ENCODE measurements around the gene DPM2. TPM values are rescaled to one million over a fixed set of nuclear protein-coding genes. Genes with fewer than 3 reads are reported as not detected.

Gene DPM2
- total RNA-seq, 1 experiment from 2014 or later = 29.5 TPM

- no peak for DNase-seq (ENCODE audit: low read depth)
Measured at GRCh38 chr9:127973169-127974000, 35.7 kb upstream of the DPM2 start.

GRCh38 chr9:127972236-127972871, 34.7 kb upstream of the DPM2 start:
- no peak for DNase-seq (ENCODE audit: low read depth)

- no peak for DNase-seq (ENCODE audit: low read depth)
Measured at GRCh38 chr9:127971357-127972235, 33.9 kb upstream of the DPM2 start.

DNA sequence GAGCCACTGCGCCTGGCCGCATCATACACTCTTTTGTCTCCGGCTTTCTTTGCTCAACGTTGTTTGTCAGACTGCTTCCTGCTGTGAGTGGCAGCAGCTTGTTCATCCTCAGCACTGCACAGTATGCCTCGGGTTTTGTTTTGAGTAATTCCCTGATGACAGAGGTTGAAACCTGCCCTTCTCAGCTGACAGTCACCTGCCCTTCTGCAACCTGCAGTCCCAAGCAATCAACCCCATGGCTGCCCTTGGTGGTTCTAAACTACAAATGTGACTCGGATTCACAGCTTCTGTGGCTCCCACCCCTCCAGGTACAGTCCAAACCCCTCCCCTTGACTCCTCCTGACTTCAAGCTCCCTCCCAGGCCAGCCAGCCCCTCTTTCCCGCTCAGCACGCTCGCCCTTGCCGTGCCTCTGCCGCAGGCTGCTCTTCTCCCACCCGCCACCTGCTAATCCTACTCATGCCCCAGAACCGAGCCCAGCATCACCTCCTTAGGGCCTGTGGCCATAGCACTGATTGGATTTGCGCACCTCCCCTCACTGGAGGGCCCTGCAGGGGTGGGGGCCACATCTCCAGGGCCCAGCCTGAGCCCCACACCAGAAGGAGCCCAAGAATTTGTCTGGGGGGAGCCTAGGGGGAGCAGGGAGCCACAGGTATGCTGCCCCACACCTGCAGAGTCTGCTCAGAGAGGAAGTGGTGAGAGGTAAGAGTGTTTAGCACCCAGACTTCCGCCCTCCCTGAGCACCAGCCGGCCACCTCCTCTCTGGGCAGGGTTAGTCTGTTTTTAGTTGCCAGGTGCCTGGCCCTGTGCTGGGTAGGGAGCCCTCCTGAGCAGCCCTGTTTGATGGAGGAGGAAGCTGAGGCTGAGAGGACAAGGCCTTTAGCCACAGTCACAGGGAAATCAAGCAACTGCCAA, 33.0 kb upstream of the DPM2 start:
- no peak for DNase-seq (ENCODE audit: low read depth)

DNA sequence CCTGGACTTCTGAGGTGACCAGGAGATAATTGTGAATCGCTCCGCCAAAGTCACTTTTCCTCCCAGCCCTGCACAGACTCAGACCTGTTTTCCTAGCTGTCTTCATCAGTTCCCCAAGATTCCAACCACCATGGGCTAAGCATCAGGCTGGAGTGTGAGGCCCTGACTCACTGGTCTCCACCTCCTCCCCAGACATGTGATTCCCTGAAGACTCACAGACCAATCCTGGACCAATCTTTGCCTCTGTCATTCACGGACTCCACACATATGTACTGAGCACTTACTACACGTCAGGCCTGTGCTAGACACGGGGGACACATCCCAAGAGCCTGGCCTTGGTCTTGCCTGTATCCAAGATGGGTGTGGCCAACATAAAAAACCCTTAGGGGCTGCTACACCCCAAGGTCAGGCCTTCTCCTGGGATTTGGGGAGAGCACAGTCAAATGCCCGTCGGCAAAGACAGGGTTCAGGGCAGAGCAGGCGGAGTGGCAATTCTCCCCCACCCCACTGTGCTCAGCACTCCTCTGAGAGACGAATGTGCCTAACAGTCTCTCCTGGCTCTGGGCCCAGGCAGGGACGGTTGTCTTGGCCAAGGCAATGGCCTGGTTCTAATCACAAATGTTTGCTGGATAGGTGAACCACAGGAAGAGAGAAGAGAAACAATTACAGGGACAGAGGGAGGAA, 31.2 kb upstream of the DPM2 start:
- peak; percentile 84 for DNase-seq (ENCODE audit: low read depth)

- DNase-seq (ENCODE audit: low read depth) = peak; percentile 55
Measured at GRCh38 chr9:127968042-127968441, 30.4 kb upstream of the DPM2 start.

- DNase-seq (ENCODE audit: low read depth) = no peak
Measured at GRCh38 chr9:127967151-127967809, 29.6 kb upstream of the DPM2 start.

- no peak for DNase-seq (ENCODE audit: low read depth)
Measured at GRCh38 chr9:127966416-127967150, 28.9 kb upstream of the DPM2 start.

DNA sequence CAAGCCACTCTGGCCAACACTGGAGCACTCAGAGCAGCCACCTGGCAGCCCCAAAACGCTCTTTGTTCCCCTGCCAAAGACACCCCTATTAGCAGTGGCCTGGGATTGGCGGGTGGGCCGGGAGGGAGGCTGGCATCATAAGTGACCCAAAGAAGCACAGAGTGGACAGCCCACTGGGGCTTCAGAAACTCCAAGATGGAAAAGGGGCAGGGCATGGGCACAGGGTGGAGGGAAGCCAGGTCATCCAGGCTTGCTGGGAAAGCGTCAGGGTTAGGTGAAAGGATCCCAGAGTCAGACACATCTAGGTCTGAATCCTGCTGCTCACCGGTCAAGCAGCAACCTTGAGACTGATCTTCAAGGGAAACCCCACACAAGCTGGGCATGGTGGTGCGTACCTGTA, 28.3 kb upstream of the DPM2 start:
- no peak for DNase-seq (ENCODE audit: low read depth)

GRCh38 chr9:127963359-127964064, 25.9 kb upstream of the DPM2 start:
- DNase-seq (ENCODE audit: low read depth) = no peak

DNA sequence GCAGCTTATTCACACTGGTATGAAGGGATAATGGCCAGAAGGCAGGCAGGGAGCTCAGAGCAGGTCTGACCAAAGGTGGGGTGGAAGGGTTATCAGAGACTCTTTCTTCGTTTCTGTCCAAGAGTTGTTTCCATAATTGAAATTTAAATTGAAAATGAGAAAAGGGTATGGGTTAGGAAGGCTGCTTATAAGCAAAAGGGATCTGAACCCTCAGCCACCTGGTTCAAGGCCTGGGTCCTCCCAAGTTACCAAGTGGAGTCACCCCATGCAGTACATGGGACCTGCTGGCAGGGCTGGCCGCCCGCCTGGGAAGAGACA, 25.3 kb upstream of the DPM2 start:
- no peak for DNase-seq (ENCODE audit: low read depth)

DNA sequence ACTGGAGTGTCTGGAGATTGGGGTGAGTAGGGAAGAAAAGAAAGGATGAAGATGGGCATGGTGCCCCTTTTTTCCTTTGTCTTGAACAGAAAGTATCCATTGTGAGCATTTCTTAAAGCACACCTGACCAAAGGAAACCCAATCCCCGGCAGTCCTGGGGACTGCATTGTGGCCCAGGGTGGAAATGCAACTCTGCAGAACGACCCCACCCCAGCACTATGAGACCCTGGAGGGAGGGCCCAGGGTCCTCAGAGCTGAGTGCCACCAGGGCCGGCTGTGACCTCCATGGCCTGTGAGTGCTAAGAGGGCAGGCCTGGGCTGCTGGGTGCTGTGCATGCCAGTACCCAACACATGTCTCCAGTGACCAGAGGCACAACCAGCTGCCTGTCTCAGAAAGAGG, 24.6 kb upstream of the DPM2 start:
- DNase-seq (ENCODE audit: low read depth) = no peak

DNA sequence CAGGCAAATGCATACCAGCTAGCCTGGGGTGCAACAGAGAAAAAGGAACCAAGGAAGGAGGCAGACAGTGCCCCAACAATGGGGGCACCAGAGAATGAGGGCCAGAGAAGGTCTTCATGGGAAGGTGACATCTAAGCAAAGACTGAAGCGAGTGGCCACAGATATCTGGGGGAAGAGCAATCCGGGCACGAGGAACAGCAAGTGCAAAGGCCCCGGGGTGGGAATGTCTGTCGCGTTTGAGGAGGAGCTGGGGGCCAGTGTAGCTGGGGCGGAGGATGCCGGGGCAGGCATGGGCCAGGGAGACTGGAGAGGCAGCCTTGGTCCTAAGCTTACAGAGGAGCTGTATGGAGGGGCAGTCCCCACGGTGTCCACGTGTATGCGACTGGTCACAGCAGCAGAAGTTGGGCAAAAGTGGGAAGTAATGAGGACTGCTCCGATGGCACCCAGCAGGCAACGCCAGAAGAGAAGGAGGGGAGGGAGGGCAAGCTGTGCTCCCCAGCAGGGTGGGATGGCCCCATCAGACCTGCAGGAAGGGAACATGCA, 24.0 kb upstream of the DPM2 start:
- no peak for DNase-seq (ENCODE audit: low read depth)

GRCh38 chr9:127961155-127961490, 23.5 kb upstream of the DPM2 start:
- no peak for DNase-seq (ENCODE audit: low read depth)

- peak; percentile 61 for DNase-seq (ENCODE audit: low read depth)
Measured at GRCh38 chr9:127960410-127961154, 22.9 kb upstream of the DPM2 start.

GRCh38 chr9:127959841-127960409, 22.3 kb upstream of the DPM2 start:
- no peak for DNase-seq (ENCODE audit: low read depth)

DNA sequence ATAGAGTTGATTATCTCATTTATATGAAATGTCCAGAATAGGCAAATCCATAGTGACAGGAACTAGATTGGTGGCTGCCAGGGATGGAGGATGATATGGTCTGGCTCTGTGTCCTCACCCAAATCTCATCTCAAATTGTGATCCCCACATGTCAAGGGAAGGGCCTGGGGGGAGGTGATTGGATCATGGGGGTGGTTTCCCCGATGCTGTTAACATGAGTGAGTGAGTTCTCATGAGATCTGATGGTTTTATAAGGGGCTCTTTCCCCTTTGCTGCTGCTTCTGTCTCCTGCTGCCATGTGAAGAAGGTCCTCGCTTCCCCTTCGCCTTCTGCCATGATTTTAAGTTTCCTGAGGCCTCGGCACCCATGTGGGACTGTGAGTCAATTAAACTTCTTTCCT, 21.7 kb upstream of the DPM2 start:
- DNase-seq (ENCODE audit: low read depth) = no peak

DNA sequence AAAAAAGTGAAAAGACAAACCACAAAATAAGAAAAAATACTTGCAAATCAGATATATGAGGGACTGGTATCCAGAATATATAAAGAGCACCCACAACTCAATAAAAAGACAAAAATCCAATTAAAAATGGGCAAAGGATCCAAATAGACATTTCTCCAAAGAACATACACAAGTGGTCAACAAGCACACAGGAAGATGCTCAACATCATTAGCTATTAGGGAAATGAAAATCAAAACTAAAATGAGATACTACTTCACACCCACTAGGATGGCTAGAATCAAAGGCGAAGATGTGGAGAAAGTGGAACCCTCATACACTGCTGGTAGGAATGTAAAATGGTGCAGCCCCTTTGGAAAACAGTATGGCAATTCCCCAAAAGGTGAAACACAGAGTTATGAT, 21.1 kb upstream of the DPM2 start:
- DNase-seq (ENCODE audit: low read depth) = no peak

Data from LHCN-M2 (cell line).